ENCODE measurements around the gene NENF.

NENF gene

DNA sequence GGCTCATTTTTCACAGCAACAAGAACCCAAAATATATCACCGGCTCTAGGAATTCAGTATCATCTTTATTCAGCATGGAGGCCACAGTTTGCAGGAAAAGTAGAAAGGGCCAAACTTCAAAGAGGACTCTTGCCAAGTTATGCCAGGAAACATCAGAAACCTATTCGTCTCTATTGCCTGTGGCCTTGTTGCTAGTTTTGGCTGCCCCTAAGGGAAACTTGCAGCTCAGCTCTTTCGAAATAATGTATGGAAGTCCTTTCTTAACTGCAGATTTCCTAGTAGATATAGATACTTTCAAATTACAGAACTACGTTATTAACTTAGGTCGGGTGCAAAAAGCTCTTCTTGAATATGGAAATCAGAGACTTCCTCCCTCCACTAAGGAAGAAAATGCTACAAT is 4.2 kb upstream of the NENF start:
- H3K4me1 Mint-ChIP-seq: peaks cover 7% of the 10 kb centered on the region
- no peaks in the 10 kb centered on the region for H3K9me3 Mint-ChIP-seq
- H3K4me3 Mint-ChIP-seq: no peak overlapping the region
- H3K27ac Mint-ChIP-seq: no peak overlapping the region
- H3K27me3 Mint-ChIP-seq (ENCODE audit: low read depth, poor library complexity): peaks cover 32% of the 10 kb centered on the region
- DNase-seq: no peak
- no peaks in the 10 kb centered on the region for H3K36me3 Mint-ChIP-seq (ENCODE audit: low read depth)
- TF ChIP-seq, protein P1, sequence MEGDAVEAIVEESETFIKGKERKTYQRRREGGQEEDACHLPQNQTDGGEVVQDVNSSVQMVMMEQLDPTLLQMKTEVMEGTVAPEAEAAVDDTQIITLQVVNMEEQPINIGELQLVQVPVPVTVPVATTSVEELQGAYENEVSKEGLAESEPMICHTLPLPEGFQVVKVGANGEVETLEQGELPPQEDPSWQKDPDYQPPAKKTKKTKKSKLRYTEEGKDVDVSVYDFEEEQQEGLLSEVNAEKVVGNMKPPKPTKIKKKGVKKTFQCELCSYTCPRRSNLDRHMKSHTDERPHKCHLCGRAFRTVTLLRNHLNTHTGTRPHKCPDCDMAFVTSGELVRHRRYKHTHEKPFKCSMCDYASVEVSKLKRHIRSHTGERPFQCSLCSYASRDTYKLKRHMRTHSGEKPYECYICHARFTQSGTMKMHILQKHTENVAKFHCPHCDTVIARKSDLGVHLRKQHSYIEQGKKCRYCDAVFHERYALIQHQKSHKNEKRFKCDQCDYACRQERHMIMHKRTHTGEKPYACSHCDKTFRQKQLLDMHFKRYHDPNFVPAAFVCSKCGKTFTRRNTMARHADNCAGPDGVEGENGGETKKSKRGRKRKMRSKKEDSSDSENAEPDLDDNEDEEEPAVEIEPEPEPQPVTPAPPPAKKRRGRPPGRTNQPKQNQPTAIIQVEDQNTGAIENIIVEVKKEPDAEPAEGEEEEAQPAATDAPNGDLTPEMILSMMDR (IDR thresholded peaks at IDR 0.05): no peak

DNA sequence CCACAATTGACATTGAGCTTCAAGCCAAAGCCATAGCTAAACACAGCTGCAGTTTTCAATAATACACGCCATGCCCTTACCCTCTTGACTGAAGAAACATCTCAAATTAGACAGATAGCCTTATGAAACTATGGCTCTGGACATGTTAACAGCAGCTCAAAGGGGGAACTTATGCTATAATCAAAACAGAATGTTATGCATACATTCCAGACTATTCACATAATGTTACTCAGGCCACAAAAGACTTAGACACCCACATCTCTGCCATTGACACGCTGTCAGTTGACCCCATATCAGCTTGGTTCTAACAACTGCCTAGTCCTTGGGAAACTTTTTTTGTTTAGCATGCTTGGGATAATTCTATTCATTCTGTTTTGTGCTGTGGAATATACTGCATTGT is 2.3 kb upstream of the NENF start:
- Mint-ChIP-seq H3K4me1 (peaks cover 12% of the 10 kb centered on the region), H3K4me3 (no peak overlapping the region), H3K9me3 (no peaks in the 10 kb centered on the region), H3K27ac (no peak overlapping the region), H3K36me3 (ENCODE audit: low read depth) (no peaks in the 10 kb centered on the region), H3K27me3 (ENCODE audit: low read depth, poor library complexity) (peaks cover 35% of the 10 kb centered on the region)
- TF ChIP-seq, protein P1 (IDR thresholded peaks at IDR 0.05): no peak
- no peak for DNase-seq

DNA sequence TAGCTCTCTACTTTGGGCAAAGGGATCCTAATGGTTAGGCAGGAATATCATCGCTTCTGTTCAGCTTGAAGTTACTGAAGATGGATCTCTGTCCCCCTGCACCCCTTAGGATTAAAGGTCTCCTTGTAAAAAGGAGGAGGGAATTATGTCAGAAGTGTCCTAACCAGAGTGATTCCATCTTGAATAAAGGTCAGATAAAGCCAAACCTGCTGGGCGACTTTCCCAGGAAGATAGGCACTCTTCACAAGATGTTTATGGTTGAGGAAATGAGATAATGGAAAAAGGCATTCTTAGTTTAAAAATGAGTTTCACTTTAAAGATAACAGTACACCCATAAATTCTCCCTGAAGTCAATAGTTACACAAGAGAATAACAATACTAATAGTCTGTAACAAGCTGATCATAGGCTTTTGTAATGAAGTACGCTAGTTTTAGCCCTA is 1.7 kb upstream of the NENF start:
- peaks cover 35% of the 10 kb centered on the region for H3K27me3 Mint-ChIP-seq (ENCODE audit: low read depth, poor library complexity)
- no peaks in the 10 kb centered on the region for H3K9me3 Mint-ChIP-seq
- no peaks in the 10 kb centered on the region for H3K36me3 Mint-ChIP-seq (ENCODE audit: low read depth)
- TF ChIP-seq, protein P1 (IDR thresholded peaks at IDR 0.05): no peak
- peaks cover 12% of the 10 kb centered on the region for H3K4me1 Mint-ChIP-seq
- H3K27ac Mint-ChIP-seq: no peak overlapping the region
- H3K4me3 Mint-ChIP-seq: no peak overlapping the region
- DNase-seq: no peak

DNA sequence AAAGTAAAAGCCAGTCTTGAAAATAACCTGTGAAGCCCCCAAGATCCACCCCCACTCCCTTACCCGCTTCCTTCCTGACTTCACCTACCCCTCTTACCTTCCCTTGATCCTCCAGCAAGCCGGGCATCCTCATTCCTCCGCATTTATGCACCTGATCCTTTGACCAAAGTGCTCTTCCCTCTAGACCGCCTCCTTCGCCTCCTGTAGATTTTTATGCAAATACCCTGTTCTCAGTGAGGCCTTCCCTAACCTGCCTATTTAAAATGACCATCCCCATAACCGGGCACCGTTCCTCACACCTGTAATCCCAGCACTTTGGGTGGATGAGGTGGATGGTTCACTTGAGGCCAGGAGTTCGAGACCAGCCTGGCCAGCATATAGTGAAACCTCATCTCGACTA is 1.1 kb upstream of the NENF start:
- Mint-ChIP-seq H3K36me3 (ENCODE audit: low read depth) (no peaks in the 10 kb centered on the region), H3K4me1 (peaks cover 12% of the 10 kb centered on the region), H3K27ac (no peak overlapping the region), H3K27me3 (ENCODE audit: low read depth, poor library complexity) (peaks cover 35% of the 10 kb centered on the region), H3K4me3 (peak overlapping the region; percentile 55), H3K9me3 (no peaks in the 10 kb centered on the region)
- TF ChIP-seq, protein P1 (IDR thresholded peaks at IDR 0.05): no peak
- DNase-seq: no peak

DNA sequence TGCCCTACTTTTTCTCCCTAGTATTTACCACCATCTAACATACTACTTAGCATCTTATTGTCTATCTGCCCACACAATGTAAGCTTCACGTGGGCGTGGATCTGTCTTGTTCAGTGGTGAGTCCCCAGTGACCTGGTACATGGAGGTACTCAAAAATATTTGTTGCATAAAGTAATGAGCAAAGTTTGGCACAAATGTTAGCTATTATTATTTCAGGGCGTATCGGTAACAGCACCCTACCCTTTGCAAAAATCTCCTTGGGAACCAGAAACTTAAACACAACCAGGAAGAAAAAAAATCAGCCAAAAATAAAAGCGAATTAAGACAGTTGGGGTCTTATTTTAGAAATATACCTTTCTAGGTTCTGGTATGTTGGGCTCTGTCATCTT is 454 bp upstream of the NENF start:
- no peak for DNase-seq
- TF ChIP-seq, protein P1 (IDR thresholded peaks at IDR 0.05): no peak
- H3K9me3 Mint-ChIP-seq: no peaks in the 10 kb centered on the region
- H3K27me3 Mint-ChIP-seq (ENCODE audit: low read depth, poor library complexity): peaks cover 32% of the 10 kb centered on the region
- peak overlapping the region; percentile 75 for H3K4me3 Mint-ChIP-seq
- H3K4me1 Mint-ChIP-seq: peaks cover 12% of the 10 kb centered on the region
- no peak overlapping the region for H3K27ac Mint-ChIP-seq
- no peaks in the 10 kb centered on the region for H3K36me3 Mint-ChIP-seq (ENCODE audit: low read depth)

DNA sequence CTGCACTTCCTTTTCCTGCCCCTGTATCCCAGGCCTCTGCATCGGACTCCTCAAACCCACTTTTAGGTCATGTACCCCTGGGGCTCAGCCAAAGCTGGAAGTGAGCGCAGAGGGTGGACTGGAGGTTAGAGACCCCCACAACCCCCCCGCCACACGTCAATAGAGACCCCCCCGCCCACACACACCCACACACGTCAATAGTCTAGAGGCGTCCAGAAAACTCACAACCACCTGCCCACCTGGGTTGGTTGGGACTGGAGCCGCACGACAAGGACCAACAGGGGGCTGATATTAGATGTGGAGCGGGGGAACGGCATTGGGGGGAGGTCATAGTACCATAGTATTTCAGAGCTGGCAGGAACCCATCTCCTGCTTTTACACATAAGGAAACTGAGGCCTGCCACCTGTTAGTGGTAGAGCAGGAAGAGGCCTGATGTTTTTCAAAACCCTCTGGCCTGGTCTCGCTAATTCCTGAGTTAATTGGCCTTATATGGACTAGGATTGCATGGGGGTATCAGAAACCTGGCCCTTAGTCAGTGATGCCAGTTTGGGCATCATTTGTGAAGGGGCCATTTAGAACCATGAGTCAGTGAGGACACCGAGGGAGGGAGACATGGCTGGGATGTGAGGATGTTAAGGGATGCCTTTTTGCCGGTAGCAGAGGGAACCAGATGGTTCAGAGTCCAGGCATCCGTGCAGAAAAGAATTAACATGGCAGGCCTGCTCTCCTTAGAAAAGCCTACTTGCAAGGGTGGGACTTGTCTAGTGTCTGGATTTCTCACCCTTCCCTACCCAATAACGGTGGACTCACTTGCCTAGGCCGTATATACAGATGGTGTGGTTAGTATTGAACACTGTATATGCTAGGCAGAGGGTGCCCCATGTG is 1.1 kb downstream of the NENF start:
- TF ChIP-seq, protein P1 (IDR thresholded peaks at IDR 0.05): no peak
- Mint-ChIP-seq H3K27ac (no peak overlapping the region), H3K36me3 (ENCODE audit: low read depth) (no peaks in the 10 kb centered on the region), H3K27me3 (ENCODE audit: low read depth, poor library complexity) (peaks cover 32% of the 10 kb centered on the region), H3K4me1 (peaks cover 12% of the 10 kb centered on the region), H3K9me3 (no peaks in the 10 kb centered on the region), H3K4me3 (peak overlapping the region; percentile 81)
- no peak for DNase-seq
